Naive B cell (primary cell): ENCODE data around the gene MUC20. TPM values are rescaled to one million over a fixed set of nuclear protein-coding genes. Genes with fewer than 3 reads are reported as not detected.
A peak's percentile ranks its signal among the peaks of the same experiment; 100 is the strongest.
"Not testable (repeated sequence)": the region's sequence is repeated elsewhere in the genome, so short reads cannot be mapped to it uniquely, and the experiment has no call there.

Experiments
- ATAC-seq, 2 donors: fragments of 150-1000 bp; cut with Tn5 transposase; 2 replicates each; pipeline ENCODE4 v1.10.0; 2021; ENCODE audit warnings: low read depth in 2 of 2, mild to moderate bottlenecking in 2 of 2, moderate library complexity in 2 of 2
- DNase-seq: peaks from one replicate; pipeline ENCODE4 v3.0.0; 2022
- H3K27ac Mint-ChIP-seq, 6 donors: one replicate each; pipeline ENCODE4 v1.8.0; 2020 to 2022; ENCODE audit warnings: mild to moderate bottlenecking in 6 of 6, mixed read lengths in 6 of 6, moderate library complexity in 5 of 6, inconsistent platforms in 2 of 6
- H3K27me3 Mint-ChIP-seq, 3 donors: one replicate each; pipeline ENCODE4 v1.8.0; 2021 to 2022; ENCODE audit warnings: mixed read lengths in 3 of 3, mild to moderate bottlenecking in 1 of 3
- H3K36me3 Mint-ChIP-seq, 2 donors: one replicate each; pipeline ENCODE4 v1.8.0; 2020 to 2022; ENCODE audit warnings: mixed read lengths in 2 of 2, inconsistent platforms in 1 of 2, mild to moderate bottlenecking in 1 of 2
- H3K4me1 Mint-ChIP-seq, 3 donors: one replicate each; pipeline ENCODE4 v1.8.0; 2020 to 2022; ENCODE audit warnings: mixed read lengths in 3 of 3, inconsistent platforms in 1 of 3, mild to moderate bottlenecking in 1 of 3, moderate library complexity in 1 of 3
- H3K4me3 Mint-ChIP-seq, 8 donors: one replicate each; pipeline ENCODE4 v1.8.0; 2020 to 2022; ENCODE audit warnings: mild to moderate bottlenecking in 8 of 8, mixed read lengths in 8 of 8, moderate library complexity in 8 of 8, inconsistent platforms in 2 of 8
- H3K9me3 Mint-ChIP-seq, 7 donors: one replicate each; pipeline ENCODE4 v1.8.0; 2020 to 2022; ENCODE audit warnings: mixed read lengths in 7 of 7, mild to moderate bottlenecking in 5 of 7, inconsistent platforms in 2 of 7, moderate library complexity in 1 of 7
- polyA plus RNA-seq, 6 donors: library from polyadenylated mRNA; unstranded; fragments of 300-500 nt; fragmentation: Illumina TruSeq; gene quantifications; one replicate each; pipeline ENCODE4 v1.2.3, GENCODE V29; 2021; ENCODE audit warnings: low read depth in 6 of 6

Gene MUC20
- polyA plus RNA-seq, 6 donors from 2014 or later: 0.15 to 1.2 (median 0.83) TPM; not detected in 3

DNA sequence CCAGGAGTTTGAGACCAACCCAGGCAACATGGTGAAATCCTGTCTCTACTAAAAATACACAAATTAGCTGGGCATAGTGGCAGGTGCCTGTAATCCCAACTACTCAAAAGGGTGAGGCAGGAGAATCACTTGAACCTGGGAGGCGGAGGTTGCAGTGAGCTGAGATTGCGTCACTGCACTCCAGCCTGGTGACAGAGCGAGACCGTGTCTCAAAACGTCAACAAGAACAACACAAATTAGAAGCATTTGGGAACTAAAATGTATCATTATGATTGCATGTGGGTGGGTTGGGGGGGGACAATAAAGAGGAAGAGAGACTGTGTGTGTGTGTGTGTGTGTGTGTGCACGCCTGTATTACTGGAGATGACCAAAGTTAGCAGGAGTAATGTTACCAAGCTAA lies 17.0 kb downstream of the MUC20 start:
- DNase-seq, H3K4me3 Mint-ChIP-seq, H3K27me3 Mint-ChIP-seq, H3K9me3 Mint-ChIP-seq, H3K27ac Mint-ChIP-seq, H3K4me1 Mint-ChIP-seq, ATAC-seq: not testable (repeated sequence)
- H3K36me3 Mint-ChIP-seq: peaks cover 11 to 13% of the 10 kb centered on the region in 2 donors

DNA sequence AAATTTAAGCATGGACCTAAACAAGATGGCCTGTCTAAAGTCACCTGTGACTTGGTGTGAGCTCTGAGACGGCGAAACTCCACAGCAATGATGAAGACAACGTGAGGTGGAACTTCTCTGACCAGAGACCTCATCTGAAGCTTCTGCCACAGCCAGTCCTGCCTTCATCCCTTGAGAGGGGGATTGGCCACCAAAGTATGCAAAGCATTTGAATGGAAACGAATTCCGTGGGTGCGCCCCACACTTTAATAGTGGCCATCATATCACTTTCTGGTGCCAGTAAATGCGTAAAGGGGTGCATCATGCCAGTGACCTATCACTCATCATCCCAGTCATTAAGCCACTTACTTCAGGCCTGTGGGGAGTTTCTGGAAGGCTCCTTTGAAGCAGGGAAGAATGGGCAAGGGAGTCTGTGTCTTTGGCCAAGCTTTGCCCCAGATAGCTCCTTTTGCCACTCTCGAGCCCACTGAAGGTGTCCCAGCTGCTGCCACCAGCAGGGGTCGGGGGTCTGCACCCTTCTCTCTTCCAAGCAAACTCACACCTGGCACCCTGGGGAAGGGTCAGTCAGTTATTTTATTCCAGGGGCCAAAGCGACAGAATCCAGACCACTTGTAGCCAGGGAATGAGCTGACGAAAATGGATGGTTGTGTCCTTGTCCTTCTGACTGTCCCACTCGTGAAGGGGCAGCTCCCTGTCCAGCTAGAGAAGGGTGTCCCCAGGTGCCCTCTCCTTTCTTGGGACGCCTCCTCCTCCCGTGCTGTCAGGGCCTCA lies 17.7 kb downstream of the MUC20 start:
- no peak for ATAC-seq
- no peak overlapping the region for H3K4me3 Mint-ChIP-seq

DNA sequence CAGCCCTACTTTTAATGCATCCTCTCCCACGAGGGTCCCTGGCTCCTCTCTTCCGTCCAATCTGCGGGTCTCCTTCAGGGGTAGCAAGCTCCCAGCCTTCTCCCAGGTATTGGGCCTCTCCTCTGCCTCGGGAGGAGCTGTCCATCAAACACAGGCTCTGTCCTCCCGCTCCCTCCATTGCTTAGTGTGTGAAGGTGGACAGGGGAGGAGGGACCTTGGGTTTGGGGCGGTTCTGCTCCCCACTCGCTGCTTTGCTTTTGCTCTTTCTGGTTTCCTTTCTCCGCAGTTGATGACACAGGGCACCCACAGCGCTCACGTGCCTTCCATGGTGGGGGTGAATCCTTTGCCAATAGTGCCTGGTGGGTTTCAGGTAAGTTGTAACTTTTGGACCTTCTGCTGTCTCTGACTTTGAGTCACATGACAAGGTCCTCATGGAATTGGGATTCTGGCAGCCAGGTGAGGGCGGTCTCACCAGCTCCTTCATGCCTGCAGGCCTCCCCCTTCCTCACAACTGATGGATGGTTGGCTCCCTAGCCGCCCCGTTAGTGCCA lies 18.9 kb downstream of the MUC20 start:
- peaks cover 11 to 12% of the 10 kb centered on the region in 2 donors for H3K36me3 Mint-ChIP-seq
- peaks cover 0 to 8% (median 0%) of the 10 kb centered on the region in 3 donors for H3K27me3 Mint-ChIP-seq

More for the DNA sequence above, 17.7 kb downstream of the MUC20 start:
- Mint-ChIP-seq H3K36me3 (peaks cover 11 to 13% of the 10 kb centered on the region in 2 donors), H3K27ac (no peak overlapping the region), H3K27me3 (peaks cover 0 to 1% (median 0%) of the 10 kb centered on the region in 3 donors), H3K9me3 (no peaks in the 10 kb centered on the region), H3K4me1 (no peaks in the 10 kb centered on the region)
- DNase-seq: no peak

DNA sequence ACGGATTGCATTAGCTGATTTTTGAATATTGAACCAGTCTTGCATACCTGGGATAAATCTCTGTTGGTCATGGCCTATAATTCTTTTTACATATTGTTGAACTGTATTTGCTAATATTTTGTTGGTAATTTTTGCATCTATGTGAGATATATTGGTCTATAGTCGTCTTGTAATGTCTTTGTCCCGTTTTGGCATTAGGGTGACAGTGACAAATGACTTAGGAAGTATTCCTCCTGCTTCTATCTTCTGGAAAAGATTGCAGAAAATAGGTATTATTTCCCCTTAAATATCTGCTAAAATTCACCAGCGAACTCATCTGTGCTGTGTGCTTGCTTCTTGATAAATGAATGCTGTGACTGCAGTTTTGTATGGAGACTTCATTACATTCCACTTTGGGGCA lies 23.7 kb downstream of the MUC20 start:
- Mint-ChIP-seq H3K27ac (no peak overlapping the region), H3K36me3 (no peaks in the 10 kb centered on the region), H3K4me3 (no peak overlapping the region), H3K9me3 (peaks cover 0 to 4% (median 0%) of the 10 kb centered on the region in 7 donors), H3K4me1 (peaks cover 6 to 21% (median 21%) of the 10 kb centered on the region in 3 donors), H3K27me3 (peaks cover 0 to 24% (median 19%) of the 10 kb centered on the region in 3 donors)
- ATAC-seq (no peak), DNase-seq (no peak)

More for the DNA sequence above, 18.9 kb downstream of the MUC20 start:
- ATAC-seq (no peak), DNase-seq (no peak)
- Mint-ChIP-seq H3K4me3 (no peak overlapping the region), H3K27ac (no peak overlapping the region), H3K9me3 (no peaks in the 10 kb centered on the region), H3K4me1 (no peaks in the 10 kb centered on the region)

DNA sequence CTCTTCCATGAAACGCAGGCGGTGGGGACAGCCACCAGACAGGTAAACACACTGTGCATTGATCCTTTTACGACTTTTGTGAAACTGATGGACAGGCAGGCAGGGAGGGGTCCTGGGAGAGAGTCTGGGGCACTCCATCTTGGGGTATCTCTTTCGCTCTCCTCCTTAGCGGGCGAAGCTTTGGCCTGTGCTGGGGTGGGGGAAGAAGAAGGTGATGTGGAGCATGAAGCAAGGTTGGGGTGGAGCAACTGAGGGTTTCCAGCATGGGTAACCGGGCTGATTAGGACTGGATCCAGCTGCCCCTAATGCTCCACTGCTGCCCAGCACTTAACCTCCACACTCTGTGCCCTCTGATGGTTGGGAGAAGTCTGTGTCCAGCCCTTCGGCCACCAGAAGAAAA lies 25.6 kb downstream of the MUC20 start:
- peaks cover 0 to 4% (median 0%) of the 10 kb centered on the region in 7 donors for H3K9me3 Mint-ChIP-seq
- peaks cover 6 to 21% (median 21%) of the 10 kb centered on the region in 3 donors for H3K4me1 Mint-ChIP-seq
- peaks cover 0 to 24% (median 19%) of the 10 kb centered on the region in 3 donors for H3K27me3 Mint-ChIP-seq
- H3K36me3 Mint-ChIP-seq: no peaks in the 10 kb centered on the region
- peak overlapping the region in 2 of 8 donors; percentile 50 to 53 for H3K4me3 Mint-ChIP-seq
- DNase-seq (no peak), ATAC-seq (no peak)
- H3K27ac Mint-ChIP-seq: peak overlapping the region in 2 of 6 donors; percentile 25 to 27

DNA sequence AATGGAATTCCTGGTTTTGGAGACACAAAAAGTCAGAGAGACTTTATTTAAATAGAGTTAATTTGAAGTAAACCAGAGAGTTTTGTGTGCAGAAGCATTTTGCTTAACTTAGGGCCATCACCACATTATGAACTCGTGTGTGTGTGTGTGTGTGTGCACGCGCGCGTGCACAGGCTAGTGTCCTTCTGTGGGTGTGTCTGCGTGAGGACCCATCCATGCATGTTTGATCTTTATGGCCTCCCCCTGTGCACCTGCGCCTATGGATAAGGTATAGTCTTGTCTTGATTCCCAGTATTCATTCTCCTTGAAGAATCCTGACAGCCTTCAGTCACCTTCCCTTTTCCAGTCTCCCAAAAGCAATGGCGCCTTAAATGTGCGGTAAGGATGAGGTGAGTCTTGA lies 26.0 kb downstream of the MUC20 start:
- no peak for ATAC-seq
- Mint-ChIP-seq H3K9me3 (peaks cover 0 to 4% (median 0%) of the 10 kb centered on the region in 7 donors), H3K4me3 (peak overlapping the region in 3 of 8 donors; percentile 17 to 57 (median 27))

DNA sequence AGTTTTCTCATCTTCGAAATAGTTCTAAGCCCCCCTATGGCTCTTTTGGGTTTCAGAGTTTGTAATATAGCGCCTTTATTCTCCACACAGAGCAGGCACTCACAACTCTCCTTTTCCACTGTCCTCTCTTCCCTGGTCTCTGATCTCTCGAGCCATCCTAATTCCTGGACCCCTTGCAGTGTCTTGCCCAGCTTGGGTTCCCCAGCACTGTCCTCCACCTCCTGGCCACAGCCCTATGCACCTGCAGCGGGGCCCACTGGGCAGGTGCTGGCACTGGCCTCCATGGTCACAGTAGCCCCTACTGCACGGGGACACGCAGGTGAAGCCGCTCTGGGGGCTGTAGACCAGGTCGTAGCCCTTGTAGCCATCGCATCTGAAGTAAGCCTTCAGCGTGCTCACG lies 27.9 kb downstream of the MUC20 start:
- DNase-seq (no peak), ATAC-seq (no peak)
- H3K27me3 Mint-ChIP-seq: peaks cover 0 to 21% (median 19%) of the 10 kb centered on the region in 3 donors
- peaks cover 6 to 21% (median 21%) of the 10 kb centered on the region in 3 donors for H3K4me1 Mint-ChIP-seq
- peak overlapping the region in 1 of 6 donors; percentile 82 for H3K27ac Mint-ChIP-seq
- peak overlapping the region in 3 of 8 donors; percentile 10 to 45 (median 25) for H3K4me3 Mint-ChIP-seq
- H3K9me3 Mint-ChIP-seq: peaks cover 0 to 4% (median 0%) of the 10 kb centered on the region in 7 donors
- H3K36me3 Mint-ChIP-seq: no peaks in the 10 kb centered on the region

More for the DNA sequence above, 26.0 kb downstream of the MUC20 start:
- H3K4me1 Mint-ChIP-seq: peaks cover 6 to 21% (median 21%) of the 10 kb centered on the region in 3 donors
- H3K27ac Mint-ChIP-seq: peak overlapping the region in 2 of 6 donors; percentile 7 to 63
- H3K27me3 Mint-ChIP-seq: peaks cover 0 to 24% (median 19%) of the 10 kb centered on the region in 3 donors
- no peaks in the 10 kb centered on the region for H3K36me3 Mint-ChIP-seq
- DNase-seq: no peak

DNA sequence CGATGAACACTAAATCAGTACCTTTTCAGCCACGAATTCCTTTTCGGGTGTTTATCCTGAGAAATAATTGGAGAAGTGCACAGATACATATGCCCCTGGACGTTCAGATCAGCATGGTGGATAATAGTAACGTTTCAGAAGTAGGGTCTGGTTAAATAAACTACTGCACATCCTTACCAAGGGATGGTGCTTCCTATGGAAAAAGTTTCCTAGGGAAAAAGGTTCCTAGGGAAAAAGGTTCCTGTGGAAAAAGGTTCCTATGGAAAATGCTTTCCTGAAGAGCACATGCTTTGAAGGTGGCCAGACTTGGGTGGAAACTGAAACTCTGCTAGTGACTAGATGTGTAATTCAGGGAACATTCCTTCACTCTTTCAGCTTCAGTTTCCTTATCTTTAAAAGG lies 28.3 kb downstream of the MUC20 start:
- DNase-seq, H3K4me3 Mint-ChIP-seq, H3K9me3 Mint-ChIP-seq, H3K27ac Mint-ChIP-seq, ATAC-seq, H3K36me3 Mint-ChIP-seq: not testable (repeated sequence)
- peaks cover 0 to 21% (median 17%) of the 10 kb centered on the region in 3 donors for H3K27me3 Mint-ChIP-seq
- peaks cover 6 to 21% (median 21%) of the 10 kb centered on the region in 3 donors for H3K4me1 Mint-ChIP-seq

DNA sequence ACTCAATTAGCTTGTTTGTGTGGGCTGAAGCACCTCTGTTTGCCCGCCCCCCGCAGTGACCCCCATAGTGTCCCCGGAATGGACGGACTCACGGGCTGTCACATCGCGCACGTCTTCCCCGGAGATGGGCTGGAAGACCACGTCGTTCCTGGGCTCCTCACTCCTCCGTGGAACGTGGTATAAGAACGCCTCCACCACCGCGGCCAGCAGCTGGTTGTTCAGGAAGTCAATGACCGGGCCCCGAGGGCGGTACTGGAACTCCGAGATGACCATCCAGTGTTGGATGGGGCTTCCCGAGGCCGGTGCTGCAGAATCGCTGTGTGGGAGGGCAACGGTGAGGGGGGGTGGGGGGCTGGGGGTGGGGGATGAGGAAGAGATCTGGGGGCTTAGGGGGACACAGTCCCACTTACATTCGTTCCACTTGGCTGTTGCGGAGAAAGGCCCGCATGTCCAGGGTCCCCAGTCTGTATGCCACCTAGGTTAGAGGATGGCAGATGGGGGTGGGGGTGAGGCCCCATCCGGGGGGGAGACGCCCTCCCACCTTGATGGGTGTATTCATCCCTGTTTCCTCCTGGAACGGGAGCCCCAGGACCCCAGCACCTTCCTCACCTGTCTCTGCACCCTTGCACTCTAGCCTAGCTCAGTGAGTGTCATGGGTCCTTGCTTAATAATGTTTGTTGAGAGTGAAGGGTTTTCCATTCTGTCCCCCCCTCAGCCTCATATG lies 30.2 kb downstream of the MUC20 start:
- no peak overlapping the region for H3K4me3 Mint-ChIP-seq
- H3K27me3 Mint-ChIP-seq: peaks cover 0 to 35% (median 31%) of the 10 kb centered on the region in 3 donors
- DNase-seq (no peak), ATAC-seq (no peak)
- H3K4me1 Mint-ChIP-seq: peaks cover 10 to 21% (median 17%) of the 10 kb centered on the region in 3 donors
- H3K27ac Mint-ChIP-seq: no peak overlapping the region
- H3K9me3 Mint-ChIP-seq: peaks cover 0 to 4% (median 0%) of the 10 kb centered on the region in 7 donors
- H3K36me3 Mint-ChIP-seq: no peaks in the 10 kb centered on the region

DNA sequence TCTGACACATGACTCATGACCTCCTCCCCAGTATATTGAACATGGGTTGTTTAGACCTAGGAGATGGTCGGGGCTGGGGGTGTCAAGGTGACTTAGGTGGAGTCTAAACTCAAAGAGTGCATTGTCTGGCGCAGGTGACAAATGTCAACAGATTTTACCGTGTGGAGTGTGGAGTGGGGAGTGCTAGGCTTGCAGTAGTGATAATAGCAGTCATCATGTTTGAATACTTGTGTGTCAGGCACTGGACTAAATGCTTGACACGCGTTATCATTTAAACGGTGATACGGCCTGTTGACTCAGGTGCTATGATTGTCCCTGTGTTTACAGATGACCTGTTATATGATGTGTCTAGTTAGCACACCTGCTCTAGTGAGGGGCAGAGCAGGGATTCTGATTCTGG lies 30.8 kb downstream of the MUC20 start:
- H3K4me3 Mint-ChIP-seq: no peak overlapping the region
- DNase-seq: no peak

DNA sequence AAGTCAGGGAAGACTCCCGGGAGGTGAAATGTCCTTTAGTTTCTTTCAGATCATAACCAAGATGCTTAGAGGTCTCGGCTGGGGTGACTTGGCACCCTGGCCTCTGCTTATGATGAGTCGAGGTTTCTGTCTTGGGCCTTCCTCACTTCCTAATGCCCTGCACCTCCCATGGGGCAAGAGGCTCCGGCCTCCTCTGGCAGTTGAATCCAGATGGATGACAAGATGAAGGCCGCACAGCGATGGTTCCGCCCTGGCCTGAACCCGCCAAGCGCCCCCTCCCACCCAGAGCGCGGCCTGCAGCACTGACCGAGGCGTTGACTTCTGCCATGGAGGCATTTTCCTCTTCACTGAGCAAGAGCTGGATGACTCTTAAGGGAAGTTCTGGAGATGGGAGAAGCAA lies 31.3 kb downstream of the MUC20 start:
- DNase-seq (no peak), ATAC-seq (no peak)
- no peak overlapping the region for H3K27ac Mint-ChIP-seq
- H3K36me3 Mint-ChIP-seq: no peaks in the 10 kb centered on the region
- no peak overlapping the region for H3K4me3 Mint-ChIP-seq
- peaks cover 0 to 3% (median 0%) of the 10 kb centered on the region in 7 donors for H3K9me3 Mint-ChIP-seq
- H3K27me3 Mint-ChIP-seq: peaks cover 7 to 38% (median 36%) of the 10 kb centered on the region in 3 donors
- H3K4me1 Mint-ChIP-seq: peaks cover 9 to 16% (median 13%) of the 10 kb centered on the region in 3 donors

More for the DNA sequence above, 30.8 kb downstream of the MUC20 start:
- Mint-ChIP-seq H3K4me1 (peaks cover 10 to 21% (median 16%) of the 10 kb centered on the region in 3 donors), H3K9me3 (peaks cover 0 to 4% (median 0%) of the 10 kb centered on the region in 7 donors), H3K27me3 (peaks cover 2 to 34% (median 33%) of the 10 kb centered on the region in 3 donors), H3K27ac (no peak overlapping the region), H3K36me3 (no peaks in the 10 kb centered on the region)
- no peak for ATAC-seq

DNA sequence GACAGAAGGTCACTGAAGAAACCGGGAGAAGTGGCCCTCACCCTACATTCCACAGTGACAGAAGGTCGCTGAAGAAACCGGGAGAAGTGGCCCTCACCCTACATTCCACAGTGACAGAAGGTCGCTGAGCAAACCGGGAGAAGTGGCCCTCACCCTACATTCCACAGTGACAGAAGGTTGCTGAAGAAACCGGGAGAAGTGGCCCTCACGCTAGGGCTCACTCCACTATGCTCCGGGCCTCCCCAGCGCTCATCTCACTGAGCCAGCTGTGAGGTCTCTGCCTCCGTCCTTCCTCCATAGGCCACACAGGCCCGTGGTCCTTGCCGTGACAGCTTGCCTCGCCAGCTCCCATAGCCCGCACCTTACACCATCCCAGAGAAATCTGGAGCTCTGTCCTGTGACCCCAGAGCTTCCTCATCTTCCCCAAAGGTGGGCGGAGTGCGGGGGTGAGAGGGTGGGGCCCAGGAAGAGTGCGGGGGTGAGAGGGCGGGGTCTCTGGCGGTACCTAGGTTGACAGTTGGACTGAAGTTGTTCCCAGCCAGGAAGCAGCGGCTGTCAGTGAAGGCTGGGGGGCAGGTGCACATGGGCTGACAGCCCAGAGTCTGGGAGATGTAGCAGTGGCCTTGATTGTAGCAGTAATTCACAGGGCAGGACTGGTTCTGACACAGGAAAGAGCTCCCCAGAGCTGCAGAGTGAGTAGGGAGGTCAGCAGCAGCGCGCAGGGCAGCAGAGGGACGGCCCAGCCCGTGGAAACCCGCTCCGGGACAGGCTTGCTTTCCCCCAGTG lies 32.0 kb downstream of the MUC20 start:
- H3K36me3 Mint-ChIP-seq: no peaks in the 10 kb centered on the region
- H3K4me1 Mint-ChIP-seq: peaks cover 7 to 13% (median 10%) of the 10 kb centered on the region in 3 donors
- H3K4me3 Mint-ChIP-seq: no peak overlapping the region
- H3K27me3 Mint-ChIP-seq: peaks cover 9 to 45% (median 41%) of the 10 kb centered on the region in 3 donors
- DNase-seq (no peak), ATAC-seq (no peak)
- H3K27ac Mint-ChIP-seq: no peak overlapping the region
- no peaks in the 10 kb centered on the region for H3K9me3 Mint-ChIP-seq
